ENCODE data around the gene RTEL1.

DNA sequence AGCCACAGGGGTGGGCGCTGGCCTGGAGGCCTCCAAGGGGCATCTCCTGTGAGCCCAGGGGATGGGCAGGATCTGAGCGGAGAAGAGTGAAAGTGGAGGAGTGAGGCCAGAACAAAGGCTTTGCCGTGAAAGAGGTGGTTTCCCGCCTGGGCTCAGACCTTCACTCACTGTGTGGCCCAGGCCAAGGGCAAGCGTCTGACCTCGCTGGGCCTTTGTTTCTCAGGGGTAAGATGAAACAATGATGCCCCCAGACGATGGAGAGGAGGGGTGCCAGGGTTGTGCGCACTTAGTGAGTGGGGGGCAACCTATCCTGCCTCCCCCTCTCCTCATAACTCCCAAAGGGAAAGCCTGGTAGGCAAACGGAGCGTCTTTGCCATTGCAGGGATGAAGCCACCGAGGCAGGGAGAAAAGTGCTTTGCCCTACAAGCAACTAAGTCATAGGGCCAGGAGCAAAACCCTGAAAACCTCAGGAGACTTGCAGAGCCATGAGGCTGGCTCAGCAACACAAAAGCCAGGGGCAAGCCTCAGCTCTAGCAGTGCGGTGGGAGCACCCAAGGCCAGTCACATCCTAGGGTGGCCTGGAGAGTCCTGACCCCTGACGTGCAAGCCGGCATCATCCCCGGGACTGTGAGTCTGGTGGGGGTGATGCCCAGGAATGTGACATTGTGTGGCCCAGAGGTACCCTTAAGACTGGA, 4.0 kb upstream of the RTEL1 start:
- TF ChIP-seq, protein P1, sequence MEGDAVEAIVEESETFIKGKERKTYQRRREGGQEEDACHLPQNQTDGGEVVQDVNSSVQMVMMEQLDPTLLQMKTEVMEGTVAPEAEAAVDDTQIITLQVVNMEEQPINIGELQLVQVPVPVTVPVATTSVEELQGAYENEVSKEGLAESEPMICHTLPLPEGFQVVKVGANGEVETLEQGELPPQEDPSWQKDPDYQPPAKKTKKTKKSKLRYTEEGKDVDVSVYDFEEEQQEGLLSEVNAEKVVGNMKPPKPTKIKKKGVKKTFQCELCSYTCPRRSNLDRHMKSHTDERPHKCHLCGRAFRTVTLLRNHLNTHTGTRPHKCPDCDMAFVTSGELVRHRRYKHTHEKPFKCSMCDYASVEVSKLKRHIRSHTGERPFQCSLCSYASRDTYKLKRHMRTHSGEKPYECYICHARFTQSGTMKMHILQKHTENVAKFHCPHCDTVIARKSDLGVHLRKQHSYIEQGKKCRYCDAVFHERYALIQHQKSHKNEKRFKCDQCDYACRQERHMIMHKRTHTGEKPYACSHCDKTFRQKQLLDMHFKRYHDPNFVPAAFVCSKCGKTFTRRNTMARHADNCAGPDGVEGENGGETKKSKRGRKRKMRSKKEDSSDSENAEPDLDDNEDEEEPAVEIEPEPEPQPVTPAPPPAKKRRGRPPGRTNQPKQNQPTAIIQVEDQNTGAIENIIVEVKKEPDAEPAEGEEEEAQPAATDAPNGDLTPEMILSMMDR (IDR thresholded peaks at IDR 0.05) = no peak
- TF ChIP-seq POLR2AphosphoS5 (IDR thresholded peaks at IDR 0.05; ENCODE audit: low read depth, low read length) = no peak

Measured in Panc1 (cell line).